ENCODE results near the gene MPC1.
"Not testable (repeated sequence)": the region's sequence is repeated elsewhere in the genome, so short reads cannot be mapped to it uniquely, and the experiment has no call there.

DNA sequence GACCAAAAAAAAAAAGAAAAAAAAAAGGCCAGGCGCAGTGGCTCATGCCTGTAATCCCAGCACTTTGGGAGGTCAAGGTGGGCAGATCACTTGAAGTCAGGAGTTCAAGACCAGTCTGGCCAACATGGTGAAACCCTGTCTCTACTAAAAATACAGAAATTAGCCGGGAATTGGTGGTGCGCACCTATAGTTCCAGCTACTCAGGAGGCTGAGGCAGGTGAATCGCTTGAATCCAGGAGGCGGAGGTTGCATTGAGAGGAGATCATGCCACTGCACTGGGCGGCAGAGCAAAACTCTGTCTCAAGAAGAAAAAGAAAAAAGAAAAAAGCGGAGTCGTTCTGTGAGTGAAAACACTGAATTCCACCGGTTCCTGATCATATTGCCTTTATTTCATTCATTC lies 4.4 kb upstream of the MPC1 start:
- TF ChIP-seq, protein P1, sequence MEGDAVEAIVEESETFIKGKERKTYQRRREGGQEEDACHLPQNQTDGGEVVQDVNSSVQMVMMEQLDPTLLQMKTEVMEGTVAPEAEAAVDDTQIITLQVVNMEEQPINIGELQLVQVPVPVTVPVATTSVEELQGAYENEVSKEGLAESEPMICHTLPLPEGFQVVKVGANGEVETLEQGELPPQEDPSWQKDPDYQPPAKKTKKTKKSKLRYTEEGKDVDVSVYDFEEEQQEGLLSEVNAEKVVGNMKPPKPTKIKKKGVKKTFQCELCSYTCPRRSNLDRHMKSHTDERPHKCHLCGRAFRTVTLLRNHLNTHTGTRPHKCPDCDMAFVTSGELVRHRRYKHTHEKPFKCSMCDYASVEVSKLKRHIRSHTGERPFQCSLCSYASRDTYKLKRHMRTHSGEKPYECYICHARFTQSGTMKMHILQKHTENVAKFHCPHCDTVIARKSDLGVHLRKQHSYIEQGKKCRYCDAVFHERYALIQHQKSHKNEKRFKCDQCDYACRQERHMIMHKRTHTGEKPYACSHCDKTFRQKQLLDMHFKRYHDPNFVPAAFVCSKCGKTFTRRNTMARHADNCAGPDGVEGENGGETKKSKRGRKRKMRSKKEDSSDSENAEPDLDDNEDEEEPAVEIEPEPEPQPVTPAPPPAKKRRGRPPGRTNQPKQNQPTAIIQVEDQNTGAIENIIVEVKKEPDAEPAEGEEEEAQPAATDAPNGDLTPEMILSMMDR (IDR thresholded peaks at IDR 0.05), result not testable (repeated sequence)
- not testable (repeated sequence) for TF ChIP-seq ZFX (IDR thresholded peaks at IDR 0.05; ENCODE audit: borderline replicate concordance)
